NCI-H510A treated with DMSO at 0.1 percent for 48 hours (cell line): Measurements from ENCODE around the gene MACROD2.
"Not testable (repeated sequence)": the region's sequence is repeated elsewhere in the genome, so short reads cannot be mapped to it uniquely, and the experiment has no call there.

Source experiments
- DNase-seq: peaks from one replicate; lab custom pipeline; 2025; lab: John Stamatoyannopoulos, UW

MACROD2 gene

DNA sequence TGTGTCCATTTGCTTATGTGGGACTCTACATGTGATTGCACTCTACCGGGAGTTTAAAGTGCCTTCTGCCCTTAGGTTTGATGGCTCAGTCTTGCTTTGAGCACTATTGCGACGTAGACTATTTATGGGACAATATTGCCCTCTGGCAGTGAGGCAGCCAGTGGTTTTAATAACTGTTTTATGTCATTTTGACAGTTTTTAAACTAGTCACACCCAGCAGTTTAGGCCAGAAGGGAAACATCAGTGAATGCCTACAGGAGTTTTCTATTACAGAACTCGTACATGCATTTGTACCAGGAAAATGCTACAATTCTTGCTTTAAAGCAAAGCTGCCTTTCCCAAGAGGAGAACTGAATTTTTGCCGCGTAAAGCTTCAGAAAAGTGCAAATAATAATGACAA is 1764.3 kb downstream of the MACROD2 start:
- no peak for DNase-seq

DNA sequence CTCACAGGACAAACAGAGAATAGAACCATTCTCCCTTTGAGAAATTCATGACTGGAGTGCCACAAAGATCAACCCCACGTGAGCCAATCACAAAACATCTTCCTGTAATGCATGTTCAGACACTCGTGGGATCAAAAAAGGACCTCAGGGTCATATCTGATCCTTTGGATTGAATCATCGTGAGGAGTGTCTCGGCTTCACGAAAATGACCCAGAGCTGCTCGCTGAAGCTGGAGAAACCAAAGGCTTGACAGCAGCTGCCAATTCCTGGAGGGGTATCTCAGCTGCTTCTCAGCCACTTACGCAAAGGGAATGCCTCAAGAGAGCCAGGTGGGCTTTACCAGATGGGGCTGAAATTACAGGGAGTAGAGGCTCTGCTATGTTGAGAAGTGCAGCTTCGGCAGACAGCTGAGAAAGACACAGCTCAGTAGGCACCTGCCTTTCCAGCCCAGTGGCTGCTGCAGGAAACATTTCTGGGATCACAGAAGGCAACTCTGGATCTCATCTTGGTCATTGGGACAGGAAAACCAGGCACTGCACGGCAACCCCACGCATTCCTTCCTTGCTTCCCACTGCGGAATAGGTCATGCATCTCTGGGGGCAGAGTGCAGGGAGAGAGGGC is 1764.8 kb downstream of the MACROD2 start:
- no peak for DNase-seq

DNA sequence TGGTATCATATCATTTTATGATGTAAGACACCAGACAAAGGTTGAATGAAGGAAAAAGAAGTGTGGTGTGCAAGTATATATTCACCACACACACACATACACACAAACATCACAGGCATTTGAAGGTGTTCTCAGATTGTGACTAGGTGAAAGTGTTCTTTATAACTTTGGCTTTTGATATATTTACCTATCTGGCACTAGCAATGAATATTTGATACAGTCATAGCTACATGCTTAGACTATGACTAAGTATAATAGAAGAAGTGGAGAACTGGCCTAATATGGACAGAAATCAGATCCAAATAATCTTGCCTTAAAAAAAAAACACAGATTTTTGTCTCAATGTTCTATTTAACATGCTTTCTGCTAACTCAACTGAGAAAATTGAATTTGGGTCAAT is 1768.0 kb downstream of the MACROD2 start:
- no peak for DNase-seq

DNA sequence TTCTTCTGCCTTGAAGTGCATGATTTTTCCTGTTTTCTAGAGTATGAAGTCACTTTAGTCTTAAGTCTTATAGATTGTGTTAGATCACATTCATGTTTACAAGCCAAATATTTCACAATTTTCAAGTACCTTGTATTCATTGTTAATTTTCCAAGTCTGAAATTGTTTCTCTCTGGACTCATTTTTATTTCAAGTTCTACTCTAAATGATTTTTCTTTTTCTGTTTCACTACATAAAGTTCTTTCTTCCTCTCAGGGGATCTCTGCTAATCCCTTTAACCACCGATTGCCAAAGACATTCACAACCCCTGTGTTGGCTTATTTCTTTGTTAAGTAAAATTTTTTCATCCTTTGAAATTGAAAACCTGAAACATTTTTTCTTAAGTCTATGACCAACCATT is 1772.3 kb downstream of the MACROD2 start:
- DNase-seq, result no peak

DNA sequence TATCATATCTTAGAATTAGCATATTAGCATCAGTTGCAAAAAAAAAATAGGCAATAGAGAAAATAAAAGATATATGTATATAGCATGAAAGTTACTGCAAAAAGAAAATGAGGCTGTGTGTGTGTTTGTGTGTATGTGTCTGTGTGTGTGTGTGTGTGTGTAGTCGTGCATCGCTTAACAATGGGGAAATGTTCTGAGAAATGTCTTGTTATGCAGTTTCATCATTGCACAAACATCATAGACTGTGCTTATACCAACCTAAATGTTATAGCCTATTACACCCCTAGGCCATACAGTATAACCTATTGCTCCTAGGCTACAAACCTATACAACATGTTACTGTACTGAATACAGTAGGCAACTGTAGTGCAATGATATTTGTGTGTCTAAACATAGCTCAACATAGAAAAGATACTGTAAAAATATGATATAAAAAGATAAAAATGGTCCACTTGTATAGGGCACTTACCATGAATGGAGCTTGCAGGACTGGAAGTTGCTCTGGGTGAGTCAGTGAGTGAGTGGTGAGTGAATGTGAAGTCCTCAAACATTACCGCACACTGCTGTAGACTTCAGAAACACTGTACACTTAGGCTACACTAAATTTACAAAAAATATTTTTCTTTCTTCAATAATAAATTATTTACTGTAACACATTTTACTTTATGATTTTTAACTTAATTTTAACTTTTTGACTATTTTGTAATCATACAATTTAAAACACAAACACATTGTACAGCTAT is 1772.9 kb downstream of the MACROD2 start:
- no peak for DNase-seq

DNA sequence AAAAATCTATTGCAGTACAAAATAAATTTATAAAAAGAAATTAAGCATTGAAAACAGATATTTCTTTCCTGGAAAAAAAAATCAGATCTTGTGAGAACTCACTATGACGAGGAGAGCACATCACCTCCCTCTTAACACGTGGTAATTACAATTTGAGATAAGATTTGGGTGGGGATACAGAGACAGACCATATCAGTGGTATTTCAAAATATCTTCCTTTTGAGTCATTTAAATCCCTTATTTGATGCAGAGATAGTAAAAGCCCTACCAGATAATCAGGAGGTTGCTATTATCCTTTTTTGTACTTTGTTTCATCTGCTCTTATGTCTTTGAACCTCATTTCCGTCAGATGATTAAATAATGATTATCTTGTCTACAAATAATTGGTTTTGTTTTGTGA is 1777.5 kb downstream of the MACROD2 start:
- DNase-seq, result no peak

DNA sequence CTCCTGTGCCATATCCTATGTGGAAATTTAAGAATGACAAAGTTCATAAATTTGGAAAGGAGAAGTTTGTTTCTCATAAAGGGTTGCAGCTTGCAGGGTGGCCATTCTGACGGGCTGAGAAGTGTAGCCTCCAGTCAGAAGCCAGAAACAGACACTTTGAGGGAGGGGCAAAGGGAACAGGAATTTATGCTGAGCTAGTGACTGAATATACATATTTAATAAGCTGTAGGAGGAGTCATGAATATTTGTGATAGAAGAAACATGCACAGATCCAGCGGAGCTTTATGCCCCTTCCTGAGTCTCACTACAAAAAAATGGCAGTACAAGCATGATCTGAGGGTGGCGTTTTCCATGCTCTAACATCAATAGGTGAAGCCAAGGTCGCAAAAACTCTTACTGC is 1779.6 kb downstream of the MACROD2 start:
- no peak for DNase-seq

DNA sequence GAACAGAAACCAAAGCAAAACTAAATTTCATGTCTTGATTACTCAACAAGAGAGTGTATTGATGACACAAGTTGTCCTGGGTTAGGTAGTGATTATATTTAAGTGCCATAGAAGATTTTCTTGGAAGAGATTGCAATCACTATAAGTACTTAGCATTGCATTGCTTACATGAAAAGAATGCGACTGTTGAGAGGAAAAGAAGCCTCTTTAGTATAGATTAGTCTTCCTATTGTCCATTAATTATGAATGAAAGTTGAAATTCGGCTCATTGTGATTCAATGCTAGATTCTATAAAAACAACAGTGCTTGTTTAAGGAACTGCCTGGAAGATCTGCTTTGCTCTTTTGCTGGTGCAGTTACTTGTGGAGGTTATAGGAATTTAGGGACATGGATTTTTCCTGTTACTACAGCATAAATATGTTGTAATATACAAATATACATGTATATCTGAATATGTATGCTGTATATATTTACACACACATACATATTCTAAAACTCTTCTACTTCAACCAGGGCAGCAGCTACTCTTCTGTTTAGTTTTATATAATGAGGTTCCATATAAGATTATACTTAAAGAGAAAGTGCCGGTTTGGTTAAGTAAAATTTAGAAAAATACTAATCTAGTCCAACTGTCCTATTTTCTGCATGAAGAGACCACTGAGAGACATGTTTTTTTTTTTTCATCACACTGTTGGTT is 1781.6 kb downstream of the MACROD2 start:
- DNase-seq, result no peak

DNA sequence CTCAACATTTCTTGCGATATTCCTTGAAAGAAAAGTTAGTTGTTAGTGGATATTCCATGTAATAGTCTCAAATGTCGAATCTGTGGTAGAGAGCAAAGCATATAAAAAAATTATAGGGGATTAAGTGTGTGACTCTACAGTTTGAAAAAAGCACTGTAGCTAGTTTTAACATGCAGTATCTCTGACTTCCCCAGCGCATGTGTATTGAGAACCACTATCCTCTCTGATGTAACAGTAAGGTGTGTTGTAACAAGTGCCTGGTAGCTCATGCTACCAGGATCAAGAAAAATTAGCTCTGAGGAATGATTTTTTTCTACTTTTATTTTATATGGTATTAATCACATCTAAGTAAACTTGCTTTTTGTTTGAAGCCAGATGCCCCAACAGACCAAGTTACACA is 1788.7 kb downstream of the MACROD2 start:
- DNase-seq, result no peak

DNA sequence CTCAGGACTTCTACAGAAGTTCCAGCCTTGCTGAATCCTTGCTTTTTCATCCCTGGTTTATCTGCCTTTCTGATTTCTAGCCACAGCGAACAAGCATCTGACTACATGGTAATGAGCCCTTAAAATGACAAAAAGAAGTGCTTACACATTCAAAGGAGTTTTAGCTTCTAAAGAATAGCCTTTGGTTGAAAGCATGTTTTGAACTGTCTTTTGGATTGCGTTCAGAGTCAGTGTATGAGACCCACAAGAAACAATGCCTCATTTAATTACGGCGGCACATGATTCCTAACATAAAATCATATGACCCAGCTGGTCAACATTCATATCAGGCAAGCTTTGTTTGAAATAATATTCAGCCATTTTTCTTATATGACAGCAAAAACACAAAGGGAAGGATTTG is 1793.8 kb downstream of the MACROD2 start:
- DNase-seq, result no peak

DNA sequence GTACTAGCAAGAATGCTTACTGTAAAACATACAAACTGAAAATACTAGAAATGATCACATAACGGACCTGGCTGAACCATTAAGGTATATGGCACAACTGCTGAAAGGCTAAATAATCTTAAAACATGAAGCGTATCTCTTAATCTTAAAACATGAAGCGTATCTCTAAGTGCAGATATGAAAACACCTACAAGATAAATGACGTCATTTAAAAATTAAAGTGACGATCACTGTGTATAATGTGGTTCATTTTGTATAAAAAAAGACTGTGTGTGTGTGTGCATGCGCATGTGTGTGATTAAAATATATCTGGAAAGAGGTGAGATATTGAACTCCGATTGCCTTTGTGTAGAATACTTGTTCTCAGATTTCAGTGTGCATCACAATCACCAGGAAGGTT is 1797.5 kb downstream of the MACROD2 start:
- DNase-seq, result no peak

DNA sequence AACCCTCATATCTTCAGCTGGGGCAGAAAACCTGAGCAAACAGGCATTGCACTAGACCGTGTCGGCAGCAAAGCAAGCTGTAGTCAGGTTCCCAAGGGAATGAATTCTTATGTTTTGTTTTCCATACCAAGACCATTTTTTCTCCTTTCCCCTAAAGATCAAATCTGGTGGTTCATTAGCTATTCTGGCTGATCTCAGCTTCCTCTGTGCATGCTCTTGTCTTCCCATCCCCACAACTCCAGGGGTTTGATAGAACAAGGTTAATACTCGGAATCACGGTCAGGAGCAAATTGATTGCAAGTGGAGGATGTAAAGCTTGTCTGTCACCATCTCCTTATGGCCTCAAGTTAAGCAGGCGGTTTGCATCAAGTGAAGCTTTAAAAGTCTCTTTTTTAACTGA is 1799.1 kb downstream of the MACROD2 start:
- no peak for DNase-seq

DNA sequence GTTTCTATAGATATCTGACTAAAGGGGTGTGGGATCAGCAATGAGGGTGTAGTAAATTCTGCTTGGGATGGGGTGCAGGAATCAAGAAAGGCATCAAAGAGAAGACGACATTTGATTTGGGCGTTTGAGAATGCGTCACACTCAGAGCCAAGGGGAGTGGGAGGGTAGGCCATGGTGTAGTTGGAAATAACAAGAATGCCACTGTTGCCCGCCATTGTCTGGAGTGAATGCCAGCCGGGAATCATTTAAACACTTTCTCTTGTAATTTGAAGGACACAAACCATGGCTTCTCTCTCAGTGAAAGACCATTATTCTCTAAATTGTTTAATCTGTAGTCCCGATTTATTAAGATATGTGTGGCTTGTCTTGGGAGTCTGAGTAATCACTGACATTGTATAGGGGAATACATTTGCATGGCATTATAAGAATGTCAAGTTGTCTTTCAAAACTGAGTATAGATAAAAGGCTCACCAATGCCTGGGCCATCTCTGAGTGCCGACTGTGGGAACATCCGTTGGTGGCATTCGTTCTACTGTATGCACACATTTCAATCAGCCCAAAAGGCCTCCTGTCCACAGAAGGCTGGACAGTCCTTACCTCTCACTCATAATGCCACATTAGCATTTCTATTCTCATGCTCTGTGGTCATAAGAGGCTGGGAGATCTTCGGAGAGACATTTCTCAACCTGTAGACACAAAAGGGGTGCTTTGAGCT is 1800.1 kb downstream of the MACROD2 start:
- no peak for DNase-seq

DNA sequence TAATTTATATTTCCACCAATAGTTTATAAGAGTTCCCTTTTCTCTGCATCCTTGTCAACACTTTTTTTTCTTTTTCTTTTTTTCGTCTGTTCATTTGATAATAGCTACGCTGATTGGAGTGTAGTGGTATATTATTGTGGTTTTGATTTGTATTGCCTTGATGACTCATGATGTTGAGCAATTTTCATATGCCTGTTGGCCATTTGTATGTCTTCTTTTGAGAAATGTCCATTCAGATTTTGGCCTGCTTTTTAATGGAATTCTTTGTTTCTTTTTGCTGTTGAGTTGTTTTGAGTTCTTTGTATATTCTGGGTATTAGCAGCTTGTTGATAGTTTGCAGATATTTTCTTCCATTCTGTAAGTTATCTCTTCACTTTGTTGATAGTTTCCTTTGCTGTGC is 1804.6 kb downstream of the MACROD2 start:
- no peak for DNase-seq

DNA sequence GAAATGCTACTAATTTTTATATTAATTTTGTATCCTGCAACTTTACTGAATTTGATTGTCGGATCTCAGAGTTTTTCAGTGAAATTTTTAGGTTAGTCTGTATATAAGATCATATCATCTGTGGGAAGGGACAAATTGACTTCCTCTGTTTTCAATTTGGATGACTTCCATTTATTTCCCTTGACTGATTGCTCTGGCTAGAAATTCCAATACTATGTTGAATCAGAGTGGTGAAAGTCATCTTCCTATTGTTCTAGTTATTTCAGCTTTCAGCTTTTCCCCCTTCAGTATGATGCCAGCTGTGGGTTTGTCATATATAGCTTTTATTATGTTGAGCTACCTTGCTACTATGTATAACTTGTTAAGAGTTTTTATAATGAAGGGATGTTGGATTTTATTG is 1806.7 kb downstream of the MACROD2 start:
- DNase-seq, result no peak

DNA sequence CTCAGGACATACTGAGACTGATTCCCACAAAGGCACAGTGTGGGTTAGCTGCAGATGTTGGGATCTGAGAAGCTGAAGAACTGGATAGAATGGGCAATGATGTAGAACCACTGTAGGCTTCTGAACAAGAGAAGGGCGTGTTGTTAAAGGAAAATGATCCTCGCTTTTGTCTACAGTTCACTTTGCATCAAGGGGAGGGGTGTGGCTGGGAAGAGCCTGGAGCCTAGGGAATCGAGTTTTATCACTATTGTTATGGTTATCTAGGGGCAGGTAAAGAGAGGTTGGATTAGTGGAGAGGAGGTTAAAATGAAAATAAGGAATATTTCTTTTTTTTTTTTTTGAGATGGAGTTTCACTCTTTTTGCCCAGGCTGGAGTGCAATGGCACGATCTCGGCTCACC is 1809.8 kb downstream of the MACROD2 start:
- no peak for DNase-seq

DNA sequence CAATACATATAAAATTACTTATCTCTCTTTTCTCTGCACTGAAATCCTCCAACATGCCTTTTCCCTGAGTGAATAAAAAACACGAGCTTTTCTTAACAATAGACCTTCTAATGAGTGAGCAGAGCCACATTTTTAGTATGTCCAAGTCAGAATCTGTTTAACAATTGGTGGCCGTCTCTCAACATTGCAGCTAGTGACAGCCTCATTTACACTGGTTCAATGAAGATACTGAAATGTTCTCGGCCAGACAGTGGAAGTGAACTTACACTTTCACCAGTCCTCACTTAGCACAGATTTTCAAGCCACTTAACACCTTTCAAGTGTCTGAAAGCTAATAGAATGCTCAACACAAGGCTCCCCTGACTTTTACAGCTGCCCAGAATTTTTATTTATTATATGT is 1810.8 kb downstream of the MACROD2 start:
- DNase-seq, result no peak

DNA sequence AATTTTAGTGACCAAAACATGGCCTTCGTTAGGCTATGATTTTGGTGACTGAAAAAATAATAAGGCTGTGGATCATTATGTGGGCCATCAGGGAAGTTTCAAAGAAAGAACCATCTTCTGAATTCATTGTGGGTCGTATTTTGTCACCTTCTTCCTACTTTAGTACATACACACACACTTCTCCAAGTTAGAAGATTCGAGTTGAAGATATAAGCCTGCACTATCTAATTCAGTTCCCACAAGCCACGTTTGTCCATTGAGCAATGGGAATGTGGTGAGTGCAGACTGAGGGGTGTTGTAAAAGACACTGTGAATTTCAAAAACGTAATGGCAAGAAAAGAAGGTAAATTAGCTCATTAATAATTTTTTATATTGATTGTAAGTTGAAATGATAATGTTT is 1812.0 kb downstream of the MACROD2 start:
- DNase-seq, result no peak

DNA sequence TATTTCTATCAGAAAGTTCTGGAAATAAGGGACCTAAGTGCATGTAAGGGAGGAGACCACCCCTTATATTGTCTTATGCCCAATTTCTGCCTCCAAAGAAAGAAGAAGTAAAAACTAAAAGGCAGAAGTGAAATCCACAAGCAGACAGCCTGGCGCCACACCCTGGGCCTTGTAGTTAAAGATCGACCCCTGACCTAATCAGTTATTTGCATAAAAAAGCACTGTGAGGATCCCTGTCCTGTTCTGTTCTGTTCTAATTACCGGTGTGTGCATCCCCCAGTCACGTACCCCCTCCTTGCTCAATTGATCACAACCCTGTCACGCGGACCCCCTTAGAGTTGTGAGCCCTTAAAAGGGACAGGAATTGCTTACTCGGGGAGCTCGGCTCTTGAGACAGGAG is 1812.5 kb downstream of the MACROD2 start:
- not testable (repeated sequence) for DNase-seq

DNA sequence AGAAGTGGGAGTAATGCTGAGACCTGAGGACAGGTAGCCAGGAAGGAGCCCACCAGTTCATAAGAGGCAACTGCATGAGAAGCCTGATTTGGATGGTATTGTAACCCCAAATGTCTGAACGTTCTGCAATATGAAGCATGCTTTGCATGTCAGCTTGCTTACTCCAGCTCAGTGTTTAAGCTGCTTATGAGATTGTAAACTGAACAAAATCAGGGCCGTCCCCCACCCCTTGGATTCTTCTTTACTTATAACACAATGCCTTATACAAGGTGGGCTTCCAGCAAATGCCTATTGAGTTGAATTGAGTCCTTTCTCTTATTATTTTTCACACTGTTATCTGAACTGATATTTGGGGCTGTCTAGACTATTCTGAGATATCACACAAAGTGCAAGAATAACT is 1816.6 kb downstream of the MACROD2 start:
- DNase-seq, result no peak

DNA sequence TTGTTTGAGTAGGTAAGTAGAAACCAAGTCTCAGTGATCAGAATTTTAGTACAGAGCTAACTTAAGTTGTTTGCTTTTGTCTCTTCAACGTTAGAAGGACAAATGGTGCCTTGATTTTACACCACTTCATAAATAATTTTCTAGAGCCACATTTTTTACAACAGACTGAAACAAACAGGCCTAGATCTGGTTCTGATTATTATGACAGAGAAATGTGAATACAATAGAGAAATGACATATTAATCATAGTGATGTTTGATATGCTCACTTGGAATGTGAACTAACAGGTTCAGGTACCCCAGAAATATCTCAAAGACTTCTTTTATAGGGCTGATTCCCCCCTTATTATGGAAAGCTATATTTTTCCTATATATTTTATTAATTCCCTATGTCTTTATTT is 1817.4 kb downstream of the MACROD2 start:
- no peak for DNase-seq

DNA sequence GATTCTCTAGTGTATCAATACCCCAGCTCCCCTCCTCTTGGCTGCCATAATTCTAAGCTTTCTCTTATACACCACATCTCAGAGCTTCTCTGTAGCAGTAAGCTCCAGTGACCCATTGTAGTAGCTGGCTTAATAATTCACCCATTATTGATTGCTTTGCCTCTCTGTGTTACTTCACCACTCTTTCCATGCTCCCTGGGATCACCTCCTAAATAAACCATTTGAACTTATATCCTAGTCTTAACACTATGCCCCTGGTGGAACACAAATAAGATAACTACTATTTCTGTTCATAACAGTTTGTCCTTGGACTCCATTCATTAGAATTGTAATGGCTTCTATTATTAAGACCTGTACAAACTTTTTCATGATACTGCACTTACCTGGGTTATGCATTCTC is 1819.0 kb downstream of the MACROD2 start:
- no peak for DNase-seq

DNA sequence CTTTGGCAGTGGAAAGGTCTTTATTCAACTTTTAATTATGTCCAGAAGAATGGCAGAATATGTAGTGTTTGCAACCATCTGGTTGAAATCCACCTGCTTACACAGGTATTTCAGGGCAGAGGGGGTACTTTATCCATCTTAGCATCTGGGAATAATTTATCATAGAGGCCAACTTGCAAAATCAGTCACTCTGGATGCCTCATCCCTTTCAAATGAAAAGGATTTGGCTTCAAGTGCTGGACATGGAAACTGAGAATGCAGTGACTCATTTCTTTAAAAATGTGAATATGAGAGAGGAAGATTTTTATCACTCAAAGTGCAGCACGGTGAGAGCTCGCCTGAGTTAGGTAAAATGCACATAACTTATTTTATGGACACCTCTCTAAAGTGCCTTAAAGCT is 1819.6 kb downstream of the MACROD2 start:
- no peak for DNase-seq
